GM18507 (cell line): ENCODE data around the gene ALG3.
"Not testable (repeated sequence)": the region's sequence is repeated elsewhere in the genome, so short reads cannot be mapped to it uniquely, and the experiment has no call there.

ENCODE experiments used
- DNase-seq: peaks from one replicate; pipeline ENCODE4 v3.0.0; 2011; ENCODE audit warnings: low read depth; ENCODE audit not compliant: insufficient read length; ENCODE audit errors: extremely low spot score
- FAIRE-seq: peaks from 2 replicates; lab custom pipeline; 2011; peaks lifted over from hg19 to GRCh38; lab: Jason Lieb, UNC

ALG3 gene

GRCh38 chr3:184248454-184249411, at the start of gene ALG3:
TSS of gene ALG3 (minus strand) at chr3:184248962. CDS start at chr3:184248940, 22 bp downstream.
- peak; percentile 31 for FAIRE-seq
- peak; percentile 73 for DNase-seq

GRCh38 chr3:184296616-184297015, 47.9 kb upstream of the ALG3 start:
- no peak for FAIRE-seq
- no peak for DNase-seq

DNA sequence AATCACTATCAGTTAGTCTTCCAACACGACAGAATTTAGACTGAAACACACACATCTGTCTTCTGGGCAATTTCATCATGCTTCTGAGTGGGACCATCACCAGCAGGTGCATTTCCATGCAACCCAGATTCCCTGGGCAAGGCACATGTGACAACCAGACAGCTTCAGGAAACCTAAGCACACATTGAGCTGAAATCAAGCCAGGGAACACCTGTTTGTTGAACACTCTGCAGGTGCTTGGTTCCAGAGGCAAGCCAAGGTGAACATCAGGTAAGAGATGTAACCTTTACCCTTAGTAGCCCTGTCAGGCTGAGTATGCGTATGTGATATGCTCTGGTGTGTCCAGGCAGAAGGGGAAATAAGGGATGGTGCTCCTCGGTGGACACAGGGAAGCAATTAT, 47.0 kb upstream of the ALG3 start:
- DNase-seq (no peak), FAIRE-seq (no peak)

GRCh38 chr3:184291738-184292445, 43.1 kb upstream of the ALG3 start:
- no peak for DNase-seq
- no peak for FAIRE-seq

GRCh38 chr3:184291044-184291737, 42.4 kb upstream of the ALG3 start:
- no peak for FAIRE-seq
- no peak for DNase-seq

DNA sequence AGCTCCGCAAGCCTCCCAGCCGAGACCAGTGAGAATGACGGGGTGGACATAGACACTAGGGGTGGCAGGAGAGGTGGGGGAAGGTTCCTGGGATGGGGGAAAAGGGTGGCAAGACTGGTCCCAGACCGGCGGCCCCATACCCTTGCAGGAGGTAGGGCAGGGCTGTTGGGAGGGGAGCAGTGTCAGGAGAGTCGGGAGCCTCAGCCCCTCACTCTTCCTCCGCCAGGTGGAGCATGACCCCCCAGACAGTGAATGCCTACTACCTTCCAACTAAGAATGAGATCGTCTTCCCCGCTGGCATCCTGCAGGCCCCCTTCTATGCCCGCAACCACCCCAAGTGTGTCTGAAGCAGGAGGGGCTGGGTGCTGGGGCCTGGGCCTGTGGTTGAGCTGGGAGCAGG, 41.6 kb upstream of the ALG3 start:
- DNase-seq (no peak), FAIRE-seq (no peak)

DNA sequence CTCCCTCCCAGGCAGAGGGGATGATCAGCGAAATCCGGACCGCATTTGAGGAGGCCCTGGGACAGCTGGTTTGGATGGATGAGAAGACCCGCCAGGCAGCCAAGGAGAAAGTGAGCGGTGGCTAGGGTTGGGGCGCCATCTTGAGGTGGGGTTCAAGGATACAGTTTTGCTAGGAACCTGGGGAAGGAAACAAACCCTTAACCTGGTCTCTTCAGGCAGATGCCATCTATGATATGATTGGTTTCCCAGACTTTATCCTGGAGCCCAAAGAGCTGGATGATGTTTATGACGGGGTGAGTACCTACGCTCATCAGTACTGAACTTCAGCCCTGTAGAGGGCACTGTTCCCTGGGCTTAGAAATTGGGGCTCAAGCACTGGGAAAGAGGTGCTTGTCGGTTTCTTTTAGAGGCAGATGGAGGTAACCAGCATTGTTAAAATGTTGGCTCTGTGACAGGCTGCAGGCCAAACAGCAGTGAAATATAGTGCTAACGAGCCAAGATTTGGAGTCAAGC, 40.7 kb upstream of the ALG3 start:
- peak; percentile 68 for FAIRE-seq

DNA sequence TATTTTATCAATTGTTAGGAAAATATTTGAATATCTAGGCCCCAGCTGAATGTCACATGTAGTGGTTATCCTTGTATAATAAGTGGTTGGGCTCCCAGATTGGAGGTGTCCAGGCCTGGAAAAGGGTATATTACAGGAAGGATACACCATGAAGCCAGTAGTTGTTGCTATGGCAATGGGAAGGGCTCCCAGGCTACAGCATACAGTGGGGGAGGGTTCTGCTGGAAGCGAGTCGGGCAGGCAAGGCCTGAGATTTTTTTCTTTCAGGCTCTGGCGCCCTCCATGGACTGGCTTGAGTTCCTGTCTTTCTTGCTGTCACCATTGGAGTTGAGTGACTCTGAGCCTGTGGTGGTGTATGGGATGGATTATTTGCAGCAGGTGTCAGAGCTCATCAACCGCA, 35.9 kb upstream of the ALG3 start:
- no peak for FAIRE-seq
- no peak for DNase-seq

More for the DNA sequence above, 40.7 kb upstream of the ALG3 start:
- peak; percentile 55 for DNase-seq

DNA sequence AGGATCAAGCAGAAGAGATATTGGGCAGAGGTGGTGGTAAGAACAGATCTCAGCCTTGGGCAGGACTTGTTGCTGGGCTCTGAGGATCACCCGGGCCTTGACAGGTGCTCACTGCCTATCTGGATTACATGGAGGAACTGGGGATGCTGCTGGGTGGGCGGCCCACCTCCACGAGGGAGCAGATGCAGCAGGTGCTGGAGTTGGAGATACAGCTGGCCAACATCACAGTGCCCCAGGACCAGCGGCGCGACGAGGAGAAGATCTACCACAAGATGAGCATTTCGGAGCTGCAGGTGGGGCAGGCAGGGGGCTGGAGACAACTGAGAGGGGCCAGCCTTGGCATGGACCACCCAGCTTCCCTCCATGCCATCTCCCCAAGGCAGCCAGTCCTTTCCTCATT, 34.9 kb upstream of the ALG3 start:
- FAIRE-seq, result no peak
- no peak for DNase-seq

- DNase-seq, result no peak
- FAIRE-seq, result no peak
Measured at GRCh38 chr3:184282941-184283340, 34.2 kb upstream of the ALG3 start.

DNA sequence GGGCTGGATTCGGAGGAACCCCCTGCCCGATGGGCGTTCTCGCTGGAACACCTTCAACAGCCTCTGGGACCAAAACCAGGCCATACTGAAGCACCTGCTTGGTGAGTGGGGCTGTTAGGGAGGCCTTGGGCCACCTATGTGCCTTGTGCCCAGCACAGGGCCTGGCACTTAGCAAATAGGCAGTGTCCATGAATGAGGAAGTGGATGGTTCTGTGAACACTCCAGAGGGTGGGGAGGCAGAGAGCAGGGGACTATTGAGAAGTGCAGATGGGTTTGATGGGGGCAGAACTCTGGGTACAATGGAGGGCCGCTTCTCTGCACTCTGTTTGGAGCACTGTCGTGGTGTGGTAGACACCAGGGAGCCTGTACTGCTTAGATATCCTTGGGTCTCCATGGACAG, 28.6 kb upstream of the ALG3 start:
- DNase-seq, result no peak
- FAIRE-seq, result no peak

GRCh38 chr3:184275961-184276910, 27.5 kb upstream of the ALG3 start, which contains the start of gene ECE2:
TSS of gene ECE2 (plus strand) at chr3:184276022. CDS start at chr3:184276154, 132 bp downstream.
- DNase-seq (no peak), FAIRE-seq (no peak)

GRCh38 chr3:184275381-184275701, 26.6 kb upstream of the ALG3 start:
- FAIRE-seq (no peak), DNase-seq (no peak)

DNA sequence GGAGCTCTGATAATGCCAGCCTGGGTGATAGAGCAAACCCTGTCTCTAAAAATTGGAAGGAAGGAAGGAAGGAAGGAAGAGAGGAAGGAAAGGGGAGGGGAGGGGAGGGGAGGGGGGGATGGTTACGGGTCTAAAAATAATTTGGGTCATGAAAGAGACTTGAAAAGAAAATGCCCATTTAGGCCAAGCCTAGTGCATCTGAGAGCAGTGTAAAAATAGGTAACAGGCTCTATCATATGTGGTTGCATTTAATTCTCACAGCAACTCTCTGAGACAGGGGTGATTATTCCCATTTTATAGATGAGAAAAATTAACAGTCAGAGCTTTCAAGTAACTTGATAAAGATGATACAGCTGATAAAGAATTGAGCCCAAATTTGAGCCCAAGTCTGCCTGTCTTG, 23.5 kb upstream of the ALG3 start:
- FAIRE-seq (no peak), DNase-seq (no peak)

DNA sequence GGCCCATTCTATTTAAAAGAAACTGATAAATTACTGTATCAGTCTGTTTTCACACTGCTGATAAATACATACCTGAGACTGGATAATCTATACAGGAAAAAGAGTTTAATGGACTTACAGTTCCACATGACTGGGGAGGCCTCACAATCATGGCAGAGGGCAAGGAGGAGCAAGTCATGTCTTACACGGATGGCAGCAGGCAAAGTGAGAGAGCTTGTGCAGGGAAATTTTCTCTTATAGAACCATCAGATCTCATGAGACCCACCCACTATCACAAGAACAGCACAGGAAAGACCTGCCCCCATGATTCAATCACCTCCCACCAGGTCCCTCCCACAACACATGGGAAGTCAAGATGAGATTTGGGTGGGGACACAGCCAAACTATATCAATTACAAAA, 18.5 kb upstream of the ALG3 start:
- not testable (repeated sequence) for DNase-seq, FAIRE-seq

- no peak for DNase-seq
- no peak for FAIRE-seq
Measured at GRCh38 chr3:184262764-184263179, 14.0 kb upstream of the ALG3 start.

GRCh38 chr3:184261854-184262763, 13.3 kb upstream of the ALG3 start:
- FAIRE-seq, result no peak
- DNase-seq, result no peak
